Measurements from ENCODE around the gene TULP4.
A peak's percentile ranks its signal among the peaks of the same experiment; 100 is the strongest.
"Not testable (repeated sequence)": the region's sequence is repeated elsewhere in the genome, so short reads cannot be mapped to it uniquely, and the experiment has no call there.

The TULP4 gene

DNA sequence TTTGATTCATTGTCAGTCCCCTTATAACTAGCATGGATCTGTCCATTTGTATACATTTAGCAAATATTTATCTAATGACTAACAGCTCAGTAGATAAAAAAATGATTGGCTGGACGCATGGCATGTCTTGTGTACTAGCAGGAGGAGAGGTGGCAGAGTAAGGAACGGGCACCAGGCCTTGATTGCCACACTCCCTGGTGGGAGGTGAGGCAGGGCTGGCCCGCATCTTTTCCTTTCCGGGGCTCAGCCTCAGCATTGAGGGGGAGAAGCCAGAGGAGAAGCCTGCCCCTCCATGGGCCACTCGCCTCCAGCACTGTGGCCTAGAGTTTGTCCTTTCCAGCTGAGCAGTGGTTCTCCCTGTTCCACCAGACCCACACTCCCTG lies 162.7 kb downstream of the TULP4 start:
- TF ChIP-seq, protein P1, sequence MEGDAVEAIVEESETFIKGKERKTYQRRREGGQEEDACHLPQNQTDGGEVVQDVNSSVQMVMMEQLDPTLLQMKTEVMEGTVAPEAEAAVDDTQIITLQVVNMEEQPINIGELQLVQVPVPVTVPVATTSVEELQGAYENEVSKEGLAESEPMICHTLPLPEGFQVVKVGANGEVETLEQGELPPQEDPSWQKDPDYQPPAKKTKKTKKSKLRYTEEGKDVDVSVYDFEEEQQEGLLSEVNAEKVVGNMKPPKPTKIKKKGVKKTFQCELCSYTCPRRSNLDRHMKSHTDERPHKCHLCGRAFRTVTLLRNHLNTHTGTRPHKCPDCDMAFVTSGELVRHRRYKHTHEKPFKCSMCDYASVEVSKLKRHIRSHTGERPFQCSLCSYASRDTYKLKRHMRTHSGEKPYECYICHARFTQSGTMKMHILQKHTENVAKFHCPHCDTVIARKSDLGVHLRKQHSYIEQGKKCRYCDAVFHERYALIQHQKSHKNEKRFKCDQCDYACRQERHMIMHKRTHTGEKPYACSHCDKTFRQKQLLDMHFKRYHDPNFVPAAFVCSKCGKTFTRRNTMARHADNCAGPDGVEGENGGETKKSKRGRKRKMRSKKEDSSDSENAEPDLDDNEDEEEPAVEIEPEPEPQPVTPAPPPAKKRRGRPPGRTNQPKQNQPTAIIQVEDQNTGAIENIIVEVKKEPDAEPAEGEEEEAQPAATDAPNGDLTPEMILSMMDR (IDR thresholded peaks at IDR 0.05; ENCODE audit: borderline replicate concordance, control extremely low read depth, extremely low read depth, insufficient read depth, missing control alignments) = no peak
- in situ Hi-C loops (cut with MboI; ENCODE audit: low sequenced_read_pairs, unreplicated experiment) = loop anchor here (25.0 kb wide), 1 partner anchor 238 kb away; no protein-coding TSS in a partner anchor
- no peak for DNase-seq (ENCODE audit: low spot score)

DNA sequence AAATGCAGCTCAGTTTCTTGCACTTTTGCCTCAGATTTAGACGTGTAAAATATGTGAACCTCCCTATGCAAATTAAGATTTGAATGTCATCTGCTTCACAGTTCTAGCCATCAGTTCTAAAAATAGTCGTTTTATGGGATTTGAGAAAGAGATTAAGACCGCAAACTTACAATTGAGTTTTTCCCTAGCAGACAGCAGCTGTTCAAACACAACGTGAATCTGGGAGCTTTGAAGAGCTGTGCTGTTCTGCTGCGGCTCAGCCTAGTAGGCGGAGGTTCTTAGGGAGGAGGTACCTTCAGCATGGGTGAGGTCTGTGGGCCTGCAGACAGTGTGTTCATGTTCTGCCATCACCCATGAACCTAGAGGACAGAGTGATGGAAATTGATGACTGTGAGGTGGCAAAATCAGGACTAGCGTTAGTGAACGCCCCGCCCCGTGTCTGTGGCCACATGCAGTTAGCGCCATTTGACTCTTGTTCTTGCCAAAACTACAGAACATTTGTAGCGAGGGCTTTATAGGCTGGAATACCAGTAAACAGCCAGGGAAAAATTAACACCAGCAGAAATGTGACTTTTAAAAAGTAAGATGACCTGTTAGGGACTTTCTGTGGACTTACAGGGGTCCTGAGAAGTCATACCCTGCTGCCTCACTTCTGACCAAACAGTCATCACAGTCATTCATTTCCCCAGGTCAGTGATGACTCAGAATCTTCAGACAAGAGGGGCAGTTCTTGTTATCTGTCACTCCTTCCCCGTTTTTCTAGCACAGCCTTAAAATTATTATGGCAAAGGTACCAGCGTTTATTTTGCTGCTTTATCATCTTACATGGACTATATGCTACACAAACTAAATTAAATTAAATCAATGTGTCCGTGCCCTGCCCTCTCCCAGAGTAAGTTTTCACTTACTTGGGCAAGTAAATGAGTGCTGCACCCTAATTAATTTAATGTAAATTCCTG lies 163.4 kb downstream of the TULP4 start:
- DNase-seq (ENCODE audit: low spot score) = peak; percentile 84
- TF ChIP-seq, protein P1 (IDR thresholded peaks at IDR 0.05; ENCODE audit: borderline replicate concordance, control extremely low read depth, extremely low read depth, insufficient read depth, missing control alignments) = no peak
- in situ Hi-C loops (cut with MboI; ENCODE audit: low sequenced_read_pairs, unreplicated experiment) = loop anchor here (25.0 kb wide), 1 partner anchor 238 kb away; no protein-coding TSS in a partner anchor

DNA sequence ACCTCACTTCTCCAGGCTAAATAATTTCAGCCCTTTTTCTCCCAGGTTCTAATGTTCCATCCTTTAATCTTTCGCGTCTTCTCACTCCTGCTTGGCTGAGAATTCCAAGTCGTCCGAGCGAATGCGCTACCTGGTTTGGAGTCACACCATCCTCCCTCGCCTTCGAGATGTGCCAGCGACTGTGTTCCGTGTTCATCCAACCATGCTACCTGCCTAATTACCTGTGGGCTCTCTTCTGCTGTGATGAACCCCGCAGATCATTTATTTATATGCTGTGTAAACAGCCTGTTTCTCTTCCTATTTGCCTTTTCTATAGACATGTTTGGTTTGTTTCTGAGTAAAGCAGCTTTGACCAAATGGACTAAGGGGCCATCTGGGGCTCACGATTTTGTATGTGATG lies 164.1 kb downstream of the TULP4 start:
- no peak for DNase-seq (ENCODE audit: low spot score)
- in situ Hi-C loops (cut with MboI; ENCODE audit: low sequenced_read_pairs, unreplicated experiment) = loop anchor here (25.0 kb wide), 1 partner anchor 239 kb away; no protein-coding TSS in a partner anchor
- TF ChIP-seq, protein P1 (IDR thresholded peaks at IDR 0.05; ENCODE audit: borderline replicate concordance, control extremely low read depth, extremely low read depth, insufficient read depth, missing control alignments) = no peak

DNA sequence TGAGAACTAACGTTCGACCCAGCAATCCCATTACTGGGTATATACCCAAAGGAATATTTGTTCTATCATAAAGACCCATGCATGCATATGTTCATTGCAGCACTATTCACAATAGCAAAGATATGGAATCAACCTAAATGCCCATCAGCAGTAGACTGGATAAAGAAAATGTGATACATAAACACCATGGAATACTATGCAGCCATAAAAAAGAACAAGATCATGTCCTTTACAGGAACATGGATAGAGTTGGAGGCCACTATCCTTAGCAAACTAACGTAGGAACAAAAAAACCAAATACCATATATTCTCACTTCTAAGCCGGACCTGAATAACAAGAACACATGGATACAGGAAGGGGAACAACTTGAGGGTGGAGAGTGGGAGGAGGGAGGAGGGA lies 165.5 kb downstream of the TULP4 start:
- in situ Hi-C loops (cut with MboI; ENCODE audit: low sequenced_read_pairs, unreplicated experiment) = loop anchor here (25.0 kb wide), 1 partner anchor 240 kb away; no protein-coding TSS in a partner anchor

DNA sequence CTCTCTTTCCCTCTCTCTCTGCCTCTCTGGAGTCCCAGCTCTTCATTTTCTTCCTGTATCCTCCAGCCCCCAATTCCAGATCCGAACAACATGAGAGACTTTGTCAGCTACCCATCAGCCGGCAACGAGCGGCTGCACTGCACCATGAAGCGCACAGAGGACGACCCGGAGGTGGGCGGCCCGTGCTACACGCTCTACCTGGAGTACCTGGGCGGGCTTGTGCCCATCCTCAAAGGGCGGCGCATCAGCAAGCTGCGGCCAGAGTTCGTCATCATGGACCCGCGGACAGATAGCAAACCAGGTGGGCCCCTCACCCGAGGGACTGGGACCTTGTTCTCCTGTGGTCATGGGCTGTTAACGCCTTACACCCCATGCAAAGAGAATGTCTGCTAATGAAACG lies 168.7 kb downstream of the TULP4 start:
- no peak for DNase-seq (ENCODE audit: low spot score)
- in situ Hi-C loops (cut with MboI; ENCODE audit: low sequenced_read_pairs, unreplicated experiment) = loop anchor here (25.0 kb wide), 1 partner anchor 244 kb away; no protein-coding TSS in a partner anchor
- TF ChIP-seq, protein P1 (IDR thresholded peaks at IDR 0.05; ENCODE audit: borderline replicate concordance, control extremely low read depth, extremely low read depth, insufficient read depth, missing control alignments) = no peak

More for the DNA sequence above, 165.5 kb downstream of the TULP4 start:
- not testable (repeated sequence) for DNase-seq (ENCODE audit: low spot score)

DNA sequence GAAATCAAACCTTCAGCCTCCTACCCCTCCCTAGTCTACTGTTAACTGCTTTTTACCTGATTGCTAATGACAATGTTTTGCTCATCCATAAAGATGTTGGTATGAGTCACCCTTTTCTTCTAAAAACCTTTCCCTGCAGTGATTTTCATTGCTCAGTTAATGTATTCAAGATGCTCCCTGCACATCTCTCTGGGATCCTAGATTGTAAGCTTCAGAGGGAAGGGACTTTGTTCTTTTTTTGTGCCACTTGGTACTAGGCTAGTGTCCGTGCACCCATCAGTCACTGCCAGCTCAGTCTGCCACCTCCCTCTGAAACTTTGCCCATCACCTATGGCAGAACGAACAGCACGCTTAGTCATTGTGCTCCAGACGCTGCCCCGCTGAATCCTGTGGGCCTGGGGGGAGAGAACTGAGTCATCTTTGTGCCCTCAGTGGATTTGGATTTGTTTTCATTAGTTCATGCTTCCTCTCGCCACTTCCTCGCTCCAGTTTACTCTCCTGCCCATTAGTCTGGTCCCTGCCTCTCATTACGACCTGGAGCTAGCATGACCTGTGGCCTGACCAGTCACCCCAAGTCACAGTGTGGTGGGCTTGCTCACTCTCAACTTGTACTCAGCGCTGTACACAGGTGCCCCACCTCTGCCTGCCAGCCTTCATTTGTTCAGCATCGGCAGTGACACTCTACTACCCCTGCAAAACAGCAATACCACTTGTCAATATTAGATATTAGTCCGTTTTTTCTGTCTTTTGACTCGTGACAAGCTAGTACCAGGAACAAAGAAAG lies 169.6 kb downstream of the TULP4 start:
- DNase-seq (ENCODE audit: low spot score) = no peak
- in situ Hi-C loops (cut with MboI; ENCODE audit: low sequenced_read_pairs, unreplicated experiment) = loop anchor here (25.0 kb wide), 1 partner anchor 245 kb away; no protein-coding TSS in a partner anchor
- TF ChIP-seq, protein P1 (IDR thresholded peaks at IDR 0.05; ENCODE audit: borderline replicate concordance, control extremely low read depth, extremely low read depth, insufficient read depth, missing control alignments) = no peak

Measured in GM13976 (cell line).